ENCODE measurements around the gene ISCA1.
"Not testable (repeated sequence)": the region's sequence is repeated elsewhere in the genome, so short reads cannot be mapped to it uniquely, and the experiment has no call there.

ISCA1 gene

DNA sequence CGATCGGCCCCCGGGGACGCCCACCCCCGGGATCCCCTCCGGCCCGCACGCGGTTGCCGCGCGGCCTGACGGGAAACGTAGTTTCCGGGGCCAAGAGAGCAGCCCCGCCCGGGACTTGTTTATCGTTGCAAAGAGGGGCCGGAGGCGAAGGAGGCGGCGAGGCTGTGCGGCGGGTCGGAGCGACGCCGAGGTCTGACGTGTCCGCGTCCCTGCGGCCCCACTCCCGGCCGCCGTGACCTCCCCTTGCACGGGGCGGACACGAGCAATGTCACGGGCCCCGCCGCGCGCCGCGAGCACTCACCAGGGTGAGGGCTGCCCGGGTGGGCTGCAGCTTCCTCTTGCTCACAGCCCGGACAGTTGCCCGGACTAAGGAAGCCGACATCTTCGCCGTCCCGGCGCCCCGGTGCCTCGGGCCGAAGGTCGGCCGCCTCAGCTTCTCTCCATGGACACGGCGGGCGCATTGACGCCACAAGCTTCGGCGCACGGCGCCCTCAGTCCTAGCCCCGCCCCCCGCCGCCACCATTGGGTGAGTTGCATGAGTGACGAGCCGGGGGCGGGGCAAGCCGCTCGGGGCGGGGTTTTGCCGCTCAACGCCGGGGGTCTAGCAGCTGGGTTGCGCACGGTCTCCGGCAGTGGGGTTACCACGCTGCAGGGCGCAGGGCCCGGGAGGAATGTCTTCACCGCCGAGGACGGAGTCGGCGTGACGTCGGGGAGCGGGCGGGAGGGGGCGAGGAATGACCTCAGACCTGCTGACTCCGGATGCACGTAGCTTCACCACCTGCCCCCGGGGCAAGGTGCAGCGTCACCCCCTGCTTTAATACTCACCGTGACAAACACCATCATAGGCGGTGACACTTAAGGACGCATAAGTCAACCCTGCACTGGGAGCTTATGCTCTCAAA lies at the start of gene ISCA1:
Gene ISCA1, minus strand, starts transcription at position 462 of the 902 bp plus-strand sequence. Its CDS starts 80 bp downstream, at position 382.
- peak; percentile 97 for DNase-seq

DNA sequence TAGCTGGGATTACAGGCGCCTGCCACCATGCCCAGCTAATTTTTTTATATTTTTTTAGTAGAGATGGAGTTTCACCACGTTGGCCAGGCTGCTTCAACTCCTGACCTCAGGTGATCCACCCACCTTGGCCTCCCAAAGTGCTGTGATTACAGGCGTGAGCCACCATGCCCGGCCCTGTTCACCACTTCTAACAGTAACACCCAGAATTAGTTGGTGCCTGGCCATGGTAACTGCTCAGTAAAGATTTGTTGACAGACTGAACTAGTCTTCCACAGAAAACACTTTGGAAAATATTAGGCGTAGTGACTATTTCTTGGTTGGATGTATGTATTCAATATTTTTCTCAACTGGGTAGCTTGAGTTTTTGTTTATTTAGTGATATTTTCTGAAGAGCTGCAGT lies 47.8 kb upstream of the ISCA1 start:
- no peak for DNase-seq

GRCh38 chr9:86329649-86330048 lies 47.3 kb upstream of the ISCA1 start:
- no peak for DNase-seq

- no peak for DNase-seq
Observed at GRCh38 chr9:86328156-86328555, 45.8 kb upstream of the ISCA1 start.

GRCh38 chr9:86326536-86326935 lies 44.2 kb upstream of the ISCA1 start:
- DNase-seq = no peak

DNA sequence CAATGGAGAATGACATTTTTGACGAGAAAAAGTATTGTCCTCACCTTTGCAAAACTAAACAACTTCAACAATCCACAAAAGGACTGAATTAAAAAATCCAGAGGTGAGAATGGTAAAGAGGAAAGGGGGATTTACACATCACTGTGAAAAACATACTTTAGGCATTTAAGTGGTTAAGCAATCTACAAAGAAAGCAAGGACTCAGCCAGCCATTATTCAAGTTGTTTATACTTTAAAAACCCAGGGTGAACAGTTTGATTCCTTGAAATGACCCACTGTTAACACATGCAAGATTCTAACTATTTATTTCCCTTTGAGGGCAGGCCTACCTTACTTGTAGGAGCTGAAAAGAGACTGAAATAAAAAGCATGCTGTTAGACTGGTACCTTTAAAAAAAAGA lies 42.6 kb upstream of the ISCA1 start:
- no peak for DNase-seq

DNA sequence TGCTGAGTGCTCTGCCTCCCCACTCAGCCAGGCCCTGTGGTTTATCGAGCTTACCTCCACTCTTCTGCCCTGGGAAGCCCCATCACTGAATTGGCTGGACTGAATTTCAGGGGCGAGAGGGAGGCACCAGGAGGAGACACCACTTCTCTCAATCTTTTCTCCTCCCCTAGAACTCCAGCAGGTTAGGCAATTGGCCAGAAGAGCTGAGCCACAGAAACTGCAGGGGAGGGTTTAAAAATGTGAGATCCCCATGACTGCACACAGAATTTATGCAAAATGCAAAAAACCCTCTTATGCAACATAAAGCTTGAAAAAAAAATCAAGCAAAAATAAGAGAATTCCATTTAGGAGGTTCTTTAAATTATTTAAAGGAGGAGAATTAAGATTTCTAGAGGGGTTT lies 42.0 kb upstream of the ISCA1 start:
- no peak for DNase-seq

DNA sequence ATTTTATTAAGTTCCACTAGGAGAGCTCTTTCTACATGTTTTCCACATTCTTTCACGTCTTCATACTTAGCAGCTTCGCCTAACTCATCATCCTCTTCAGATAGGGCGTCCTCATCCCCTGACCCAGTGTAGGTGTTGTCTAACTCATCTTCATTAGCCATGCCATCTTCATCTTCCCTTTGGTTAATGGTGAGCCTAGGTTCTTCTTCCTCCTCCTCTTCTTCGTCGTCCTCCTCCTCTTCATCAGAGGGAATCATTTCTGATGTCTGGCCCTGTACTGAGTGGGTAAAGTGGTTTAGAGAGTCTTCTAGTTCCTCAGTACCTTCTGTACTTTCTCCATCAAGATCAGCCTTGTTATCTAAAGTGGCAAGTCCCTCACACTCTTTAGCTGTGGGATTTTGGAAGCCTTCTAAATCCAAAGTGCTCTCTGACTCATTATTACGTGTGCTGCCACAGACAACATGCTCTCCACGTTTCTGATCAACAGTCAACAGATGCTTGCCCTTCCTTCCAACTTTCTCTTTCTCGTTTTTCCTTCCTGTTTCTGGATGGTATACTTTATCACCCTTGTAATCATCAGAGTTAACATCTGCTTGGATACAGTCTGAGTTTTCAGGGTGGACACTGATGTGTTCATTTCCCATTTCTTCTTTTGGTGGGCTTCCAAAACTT lies 40.8 kb upstream of the ISCA1 start:
- no peak for DNase-seq

- no peak for DNase-seq
Observed at GRCh38 chr9:86321373-86321772, 39.0 kb upstream of the ISCA1 start.

- no peak for DNase-seq
Observed at GRCh38 chr9:86318187-86318586, 35.8 kb upstream of the ISCA1 start.

DNA sequence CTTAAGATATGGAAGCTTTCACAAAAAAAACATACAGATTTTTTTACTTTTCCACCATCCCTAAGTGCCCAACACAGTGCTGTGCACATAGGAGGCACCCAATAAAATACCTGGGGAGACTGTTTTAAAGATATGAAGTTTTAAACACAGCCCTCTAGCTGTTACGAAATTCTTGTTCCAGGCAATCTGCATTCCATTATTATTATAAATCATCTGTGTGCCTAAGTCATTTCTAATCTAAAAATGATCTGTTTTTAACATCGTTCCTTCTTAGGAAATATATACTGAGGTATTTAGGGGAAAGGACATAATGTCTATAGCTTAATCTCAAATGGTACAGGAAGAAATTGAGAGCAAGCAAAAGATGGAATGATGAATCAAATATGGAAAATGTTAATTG lies 32.7 kb upstream of the ISCA1 start:
- no peak for DNase-seq

GRCh38 chr9:86312959-86313358 lies 30.6 kb upstream of the ISCA1 start:
- not testable (repeated sequence) for DNase-seq

DNA sequence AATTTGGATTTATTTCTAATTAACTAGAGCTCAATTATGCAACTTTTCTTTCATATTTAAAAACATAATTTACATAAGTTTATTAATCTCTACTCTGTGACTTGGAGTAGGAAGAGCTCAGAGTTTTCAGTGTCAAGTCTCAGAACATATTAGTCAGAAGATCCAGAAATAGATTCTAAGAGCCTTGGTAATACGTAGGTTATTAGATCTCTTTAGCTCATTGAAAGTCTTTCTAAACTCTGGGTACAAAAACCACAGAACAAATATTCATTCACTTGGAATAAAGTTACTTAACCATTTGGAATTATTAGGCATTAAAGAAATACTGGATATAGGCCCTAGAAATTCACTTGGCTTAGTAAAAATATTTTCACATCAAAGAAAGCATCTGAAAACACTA lies 26.3 kb upstream of the ISCA1 start:
- no peak for DNase-seq

DNA sequence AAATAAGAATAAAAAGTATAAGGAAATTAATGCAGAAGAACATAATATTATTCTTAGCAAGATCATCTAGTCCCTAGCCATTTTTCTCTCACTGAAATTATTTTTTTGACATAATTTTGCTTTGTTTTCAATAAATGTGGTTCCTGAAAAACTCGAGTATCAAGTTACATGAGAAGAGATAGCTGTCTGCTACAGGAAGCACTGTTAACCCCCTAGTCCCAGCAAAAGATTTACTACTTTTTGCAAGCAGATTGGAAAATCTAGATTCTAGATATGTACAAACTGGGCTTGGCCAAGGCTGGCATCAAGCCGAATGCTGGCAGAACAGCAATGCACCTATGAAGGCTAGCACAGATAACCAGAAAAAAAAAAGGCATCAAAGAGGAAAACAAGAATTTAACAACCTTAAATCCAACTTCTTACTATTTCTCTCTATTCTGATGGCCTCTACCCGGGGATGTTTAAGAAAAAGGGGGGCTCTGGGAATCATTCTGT lies 21.9 kb upstream of the ISCA1 start:
- no peak for DNase-seq

- peak; percentile 40 for DNase-seq
Observed at GRCh38 chr9:86303316-86303975, 21.1 kb upstream of the ISCA1 start.

GRCh38 chr9:86301686-86302085 lies 19.3 kb upstream of the ISCA1 start:
- no peak for DNase-seq

- no peak for DNase-seq
Observed at GRCh38 chr9:86300701-86301100, 18.4 kb upstream of the ISCA1 start.

DNA sequence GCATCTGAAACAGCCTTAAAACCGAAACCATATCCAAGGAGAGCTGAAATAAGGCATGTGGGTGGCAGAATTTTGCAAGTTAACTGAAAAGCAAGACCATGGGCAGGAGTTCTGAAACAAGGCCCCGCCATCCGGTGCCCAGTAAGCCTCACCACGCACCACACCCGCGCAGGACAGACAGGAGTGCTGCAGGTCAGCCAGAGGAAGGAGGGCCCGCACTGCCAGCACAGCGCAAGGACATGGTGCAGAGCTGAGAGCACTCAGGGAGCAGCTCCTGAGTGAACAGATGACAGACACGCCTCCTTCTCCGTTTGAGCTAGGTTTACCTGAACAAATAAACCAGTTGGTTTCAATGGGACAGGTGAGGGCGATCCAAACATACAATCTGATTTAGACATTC lies 16.5 kb upstream of the ISCA1 start:
- no peak for DNase-seq

GRCh38 chr9:86290341-86290740 lies 8.0 kb upstream of the ISCA1 start:
- not testable (repeated sequence) for DNase-seq

DNA sequence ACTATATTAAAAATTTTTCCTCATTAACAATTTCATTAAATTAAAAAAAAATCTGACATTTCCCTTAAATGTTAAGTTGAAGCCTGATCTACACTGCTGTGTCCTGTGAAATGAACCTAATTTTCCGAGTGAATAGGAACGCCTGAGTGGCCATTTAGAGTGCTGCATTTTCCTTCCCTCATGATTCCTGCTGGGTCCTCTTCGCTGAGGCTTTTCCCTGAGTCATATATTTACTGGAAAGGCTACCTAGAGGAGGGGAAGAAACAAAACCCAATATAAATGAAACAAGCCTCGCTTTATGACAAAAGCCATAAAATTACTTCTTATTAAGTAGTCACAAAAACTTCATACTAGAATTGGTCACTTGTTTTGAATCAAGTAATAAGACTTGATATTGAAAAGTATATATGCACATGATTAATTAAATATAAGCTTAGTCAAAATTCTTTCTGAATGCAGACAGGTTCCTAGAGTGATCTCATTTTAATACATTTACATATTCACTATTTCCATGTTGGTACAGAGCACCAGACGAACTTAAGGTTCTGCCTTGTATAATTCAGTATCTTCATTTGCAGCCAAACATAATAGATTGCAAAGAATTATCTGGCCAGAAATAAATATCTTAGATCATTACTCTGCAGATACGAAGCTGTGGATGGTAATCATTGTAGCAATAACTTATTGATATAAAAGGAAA lies 6.3 kb upstream of the ISCA1 start:
- DNase-seq = no peak

DNA sequence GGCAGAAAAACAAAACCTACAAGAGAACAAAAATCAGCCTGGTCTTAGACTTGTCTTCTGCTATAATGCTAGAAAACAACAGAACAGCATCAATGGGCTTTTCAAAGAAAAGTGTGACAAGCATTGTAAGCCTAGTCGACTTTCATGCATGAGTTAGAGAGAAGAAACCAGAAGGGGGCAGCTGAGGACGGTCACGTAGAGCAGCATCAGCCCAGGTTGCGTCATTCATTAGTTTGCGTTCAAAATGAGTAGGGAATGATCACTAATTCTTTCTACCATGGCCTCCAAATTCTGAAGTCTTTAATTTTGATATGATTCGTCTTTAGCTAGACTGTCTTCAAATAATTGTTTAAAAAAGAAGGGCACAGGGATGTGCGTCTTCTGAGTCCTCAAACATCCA lies 4.7 kb upstream of the ISCA1 start:
- peak; percentile 14 for DNase-seq

GRCh38 chr9:86286278-86286677 lies 3.9 kb upstream of the ISCA1 start:
- no peak for DNase-seq

DNA sequence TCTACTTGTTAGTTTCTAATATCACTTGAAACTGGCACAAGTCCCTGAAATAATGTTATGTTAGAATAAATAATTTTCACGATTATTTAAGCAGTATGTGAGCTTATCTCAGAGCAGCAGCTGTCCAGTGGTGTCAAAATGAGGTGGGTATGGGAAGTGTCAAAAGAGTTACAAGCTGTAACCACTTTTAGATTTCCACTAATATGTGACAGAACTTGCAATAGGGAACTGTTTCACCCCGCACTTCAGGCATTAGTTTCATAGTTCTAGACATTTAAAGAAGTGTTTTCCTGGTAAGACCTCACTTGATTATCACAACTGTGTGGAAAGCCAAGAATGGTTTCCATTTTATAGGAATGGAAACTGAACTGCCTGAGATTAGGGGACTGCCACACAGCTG lies 2.9 kb upstream of the ISCA1 start:
- no peak for DNase-seq
